Karpas-422 (cell line): ENCODE results near the gene VGLL3. TPM values are rescaled to one million over a fixed set of nuclear protein-coding genes. Genes with fewer than 3 reads are reported as not detected.
"Not testable (repeated sequence)": the region's sequence is repeated elsewhere in the genome, so short reads cannot be mapped to it uniquely, and the experiment has no call there.

ENCODE experiments used
- DNase-seq: peaks from one replicate; pipeline ENCODE4 v3.0.0-alpha.2; 2015
- H2AFZ ChIP-seq: fragments of 200-600 bp; sonication (generic); 2 replicates; pipeline ENCODE4 v1.6.1; 2014; ENCODE audit warnings: antibody characterized with exemption, low read length, mixed read lengths
- H3K27ac ChIP-seq: fragments of 200-600 bp; sonication (generic); 2 replicates; pipeline ENCODE4 v1.5.1; 2014; ENCODE audit warnings: mild to moderate bottlenecking, low read length, moderate library complexity
- H3K27me3 ChIP-seq: fragments of 200-600 bp; sonication (generic); 2 replicates; pipeline ENCODE4 v1.6.1; 2014; ENCODE audit warnings: low read length, mixed read lengths
- H3K36me3 ChIP-seq: fragments of 200-600 bp; sonication (generic); 2 replicates; pipeline ENCODE4 v1.6.1; 2014; ENCODE audit warnings: low read length, mixed read lengths; ENCODE audit not compliant: insufficient read depth
- H3K4me1 ChIP-seq: fragments of 200-600 bp; sonication (generic); 2 replicates; pipeline ENCODE4 v1.6.1; 2014; ENCODE audit warnings: mild to moderate bottlenecking, low read length, mixed read lengths
- H3K4me2 ChIP-seq: fragments of 200-600 bp; sonication (generic); 2 replicates; pipeline ENCODE4 v1.6.1; 2014; ENCODE audit warnings: low read length, low read depth, mild to moderate bottlenecking; ENCODE audit not compliant: poor library complexity, severe bottlenecking
- H3K4me3 ChIP-seq: fragments of 200-600 bp; sonication (generic); 2 replicates; pipeline ENCODE4 v1.5.1; 2014; ENCODE audit warnings: mild to moderate bottlenecking, antibody characterized with exemption, low read length, mixed read lengths
- H3K79me2 ChIP-seq: fragments of 200-600 bp; sonication (generic); 2 replicates; pipeline ENCODE4 v1.6.1; 2014; ENCODE audit warnings: mild to moderate bottlenecking, low read length, mixed read lengths
- H3K9ac ChIP-seq: fragments of 200-600 bp; sonication (generic); 2 replicates; pipeline ENCODE4 v1.6.0; 2014; ENCODE audit warnings: low read length
- H3K9me2 ChIP-seq: fragments of 200-600 bp; sonication (generic), shearing (Covaris generic); replicated peaks from 2 replicates; pipeline ENCODE4 v1.6.0; 2014; ENCODE audit warnings: mild to moderate bottlenecking, low read length, moderate library complexity; ENCODE audit not compliant: insufficient read depth
- H3K9me3 ChIP-seq: fragments of 300-700, 200-600 bp; sonication (generic); 2 replicates; pipeline ENCODE4 v1.6.1; 2014; ENCODE audit warnings: low read length, mixed read lengths
- H4K20me1 ChIP-seq: fragments of 200-600 bp; sonication (generic); 2 replicates; pipeline ENCODE4 v1.6.1; 2014; ENCODE audit warnings: mild to moderate bottlenecking, antibody characterized with exemption, low read length, low read depth; ENCODE audit not compliant: insufficient read depth
- total RNA-seq: library from RNA; depleted of rRNA; stranded (reverse); fragments of >200 nt; shearing (Covaris generic); gene quantifications from 2 replicates; pipeline ENCODE4 v1.2.3, GENCODE V29; 2014; ENCODE audit warnings: low replicate concordance; rRNA removed

The VGLL3 gene
- total RNA-seq, result not detected in 2 replicates

DNA sequence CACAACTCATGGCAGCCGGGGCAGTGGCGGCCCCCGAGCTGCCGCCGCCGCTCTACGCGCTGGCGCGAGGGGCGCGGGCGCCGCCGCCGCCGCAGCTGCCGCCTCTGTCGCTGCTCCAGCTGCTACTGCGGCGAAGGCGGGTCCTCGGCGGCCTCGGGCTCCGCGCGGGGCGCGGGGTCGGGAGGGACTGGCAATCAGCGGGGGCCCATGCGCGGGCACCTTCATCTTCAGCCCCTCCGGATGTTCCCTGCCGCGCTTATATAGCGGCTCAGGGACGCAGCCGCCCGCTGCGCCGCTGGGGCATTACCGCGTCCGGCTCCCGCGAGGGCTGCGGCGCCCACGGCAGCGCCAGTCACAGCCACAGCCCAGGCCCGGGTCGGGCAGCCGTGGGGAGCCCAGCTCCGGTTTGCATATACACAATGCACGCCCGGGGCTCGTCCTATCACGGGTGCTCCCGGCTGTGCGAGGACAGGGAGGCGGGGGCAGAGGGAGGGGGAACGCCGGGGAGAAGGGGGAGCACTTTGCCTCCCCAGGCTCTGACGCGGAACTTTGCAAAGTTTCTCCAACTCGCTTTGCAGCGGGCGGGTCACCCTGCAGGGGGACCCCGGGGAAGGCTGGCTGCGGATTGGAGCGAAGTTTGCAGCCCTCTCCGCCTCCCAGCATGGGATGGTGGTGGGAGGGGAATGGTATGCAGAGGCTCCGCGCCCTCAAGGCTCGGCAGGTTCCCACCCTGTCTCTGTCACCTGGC lies at the start of gene VGLL3:
TSS of gene VGLL3 (minus strand) at position 416 of the 748 bp plus-strand sequence. CDS start at position 10, 406 bp downstream.
- no peaks in the 10 kb centered on the region for H3K4me1 ChIP-seq
- H3K4me3 ChIP-seq, result no peak within 1 kb of the TSS
- no peak within 1 kb of the TSS for H3K4me2 ChIP-seq
- H3K79me2 ChIP-seq, result no peaks in the 10 kb centered on the region
- H4K20me1 ChIP-seq, result no peaks in the 10 kb centered on the region
- H3K27me3 ChIP-seq, result no peaks in the 10 kb centered on the region
- no peaks in the 10 kb centered on the region for H3K9me3 ChIP-seq
- H3K9ac ChIP-seq, result no peak within 1 kb of the TSS
- no peak within 1 kb of the TSS for H2AFZ ChIP-seq
- no peaks in the 10 kb centered on the region for H3K9me2 ChIP-seq
- no peaks in the 10 kb centered on the region for H3K36me3 ChIP-seq
- no peak within 1 kb of the TSS for H3K27ac ChIP-seq
- no peak for DNase-seq

DNA sequence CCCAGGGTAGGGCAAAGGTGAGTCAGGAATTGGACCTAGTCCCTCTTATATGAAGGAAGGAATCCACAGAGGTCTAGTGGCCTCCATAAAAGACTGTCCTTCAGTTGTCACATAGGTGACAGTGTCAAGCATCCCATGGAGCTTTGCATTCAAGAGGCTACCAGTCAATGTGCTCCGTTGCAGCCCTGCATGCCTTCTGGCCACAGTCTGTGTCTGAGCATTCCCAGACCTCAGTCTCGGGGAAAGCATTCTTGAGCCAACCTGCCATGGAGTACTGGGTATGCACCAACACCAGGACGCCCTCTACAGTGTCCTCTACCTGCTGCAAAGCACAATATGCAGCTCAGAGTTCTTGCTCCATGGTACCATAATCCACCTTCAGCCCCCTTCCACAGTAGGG lies 46.7 kb upstream of the VGLL3 start:
- H3K9ac ChIP-seq, result no peak overlapping the region
- no peaks in the 10 kb centered on the region; the same call in 1 of the 2 replicates for H3K9me3 ChIP-seq
- no peaks in the 10 kb centered on the region for H3K36me3 ChIP-seq
- H3K4me3 ChIP-seq, result no peak overlapping the region
- no peak overlapping the region for H3K4me2 ChIP-seq
- H3K9me2 ChIP-seq, result 0 out of 2 replicates have a peak, but pooled peaks cover 5% of the 10 kb centered on the region
- DNase-seq, result no peak
- no peaks in the 10 kb centered on the region for H4K20me1 ChIP-seq
- H2AFZ ChIP-seq, result no peak overlapping the region
- no peak overlapping the region for H3K27ac ChIP-seq
- no peaks in the 10 kb centered on the region for H3K4me1 ChIP-seq
- H3K79me2 ChIP-seq, result no peaks in the 10 kb centered on the region
- no peaks in the 10 kb centered on the region for H3K27me3 ChIP-seq

DNA sequence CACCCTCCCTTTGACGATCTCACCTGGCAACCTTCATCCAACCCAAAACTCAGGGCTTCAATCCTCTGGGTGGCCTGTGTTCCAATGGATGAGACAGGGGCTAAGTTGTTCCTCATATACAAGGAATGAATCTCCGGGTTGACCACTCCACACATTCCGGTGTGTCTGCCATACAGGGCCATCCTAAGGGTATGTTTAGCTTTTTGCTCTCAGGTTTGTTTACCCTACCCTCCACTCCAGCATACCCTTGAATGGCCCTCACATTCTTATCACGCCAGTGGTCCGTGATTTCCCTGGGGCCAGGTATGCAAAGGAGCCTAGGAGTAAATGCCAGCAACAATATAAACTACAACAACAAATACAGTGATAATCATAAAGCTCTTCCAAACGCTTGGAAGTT lies 45.7 kb upstream of the VGLL3 start:
- no peak overlapping the region for H3K4me2 ChIP-seq
- no peaks in the 10 kb centered on the region for H3K79me2 ChIP-seq
- H3K27me3 ChIP-seq, result no peaks in the 10 kb centered on the region
- H3K9me2 ChIP-seq, result 0 out of 2 replicates have a peak, but pooled peaks cover 5% of the 10 kb centered on the region
- H3K4me3 ChIP-seq, result no peak overlapping the region
- no peak overlapping the region for H3K27ac ChIP-seq
- no peaks in the 10 kb centered on the region for H3K4me1 ChIP-seq
- no peaks in the 10 kb centered on the region for H4K20me1 ChIP-seq
- no peaks in the 10 kb centered on the region; the same call in 1 of the 2 replicates for H3K9me3 ChIP-seq
- DNase-seq, result no peak
- no peaks in the 10 kb centered on the region for H3K36me3 ChIP-seq
- H2AFZ ChIP-seq, result no peak overlapping the region
- no peak overlapping the region for H3K9ac ChIP-seq

DNA sequence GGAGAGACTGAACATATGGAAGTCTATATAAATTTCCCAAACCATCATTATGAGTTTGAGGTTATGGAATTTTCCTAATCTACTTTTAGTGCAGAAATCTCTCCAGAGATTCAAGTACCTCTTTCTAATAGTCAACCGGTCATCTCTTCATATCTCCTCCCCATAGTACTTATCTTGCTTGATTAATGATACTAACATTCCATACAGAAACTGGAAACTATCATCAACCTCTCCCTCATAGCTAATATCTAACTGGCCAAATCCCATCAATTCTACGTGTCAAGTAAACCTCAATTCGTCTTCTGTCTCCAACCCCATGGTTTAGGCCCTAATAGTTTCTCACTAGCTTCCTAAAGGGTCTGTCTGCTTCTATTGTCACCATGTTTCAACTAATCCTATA lies 44.4 kb upstream of the VGLL3 start:
- Histone ChIP-seq H3K36me3 (no peaks in the 10 kb centered on the region), H3K4me3 (no peak overlapping the region), H3K9me2 (0 out of 2 replicates have a peak, but pooled peaks cover 5% of the 10 kb centered on the region)

DNA sequence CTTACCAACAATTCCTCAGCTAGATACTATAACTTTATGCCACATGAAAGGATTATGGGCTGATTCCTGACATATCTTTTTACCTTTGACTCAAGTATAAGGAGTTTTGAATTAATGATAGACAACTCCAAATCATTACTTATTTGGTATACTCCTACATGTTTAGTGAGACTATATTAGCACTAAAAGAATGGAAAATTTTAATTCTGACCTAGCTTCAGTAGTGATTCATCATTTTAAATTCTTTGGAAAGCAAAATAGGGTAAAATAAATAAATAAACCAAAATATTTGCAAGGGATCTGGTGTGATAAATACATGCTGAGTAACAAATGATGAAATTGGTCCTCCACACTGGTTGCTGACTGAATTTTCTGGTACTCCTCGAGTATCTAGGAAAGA lies 42.3 kb upstream of the VGLL3 start:
- Histone ChIP-seq H3K4me3 (no peak overlapping the region), H3K4me1 (no peaks in the 10 kb centered on the region), H4K20me1 (no peaks in the 10 kb centered on the region), H3K27ac (no peak overlapping the region), H2AFZ (no peak overlapping the region), H3K36me3 (no peaks in the 10 kb centered on the region), H3K9me2 (no peaks in the 10 kb centered on the region), H3K9ac (no peak overlapping the region), H3K79me2 (no peaks in the 10 kb centered on the region), H3K4me2 (no peak overlapping the region), H3K9me3 (no peaks in the 10 kb centered on the region), H3K27me3 (no peaks in the 10 kb centered on the region)
- DNase-seq, result no peak

More for the DNA sequence above, 44.4 kb upstream of the VGLL3 start:
- DNase-seq, result no peak
- H3K4me1 ChIP-seq, result no peaks in the 10 kb centered on the region
- no peaks in the 10 kb centered on the region; the same call in 1 of the 2 replicates for H3K9me3 ChIP-seq
- no peak overlapping the region for H3K9ac ChIP-seq
- H4K20me1 ChIP-seq, result no peaks in the 10 kb centered on the region
- H3K27ac ChIP-seq, result no peak overlapping the region
- H2AFZ ChIP-seq, result no peak overlapping the region
- H3K79me2 ChIP-seq, result no peaks in the 10 kb centered on the region
- H3K4me2 ChIP-seq, result no peak overlapping the region
- no peaks in the 10 kb centered on the region for H3K27me3 ChIP-seq

- Histone ChIP-seq H3K9me2 (0 out of 2 replicates have a peak, but pooled peaks cover 4% of the 10 kb centered on the region), H3K27me3 (no peaks in the 10 kb centered on the region), H3K4me3 (no peak overlapping the region), H3K4me2 (no peak overlapping the region), H3K9ac (no peak overlapping the region), H3K27ac (no peak overlapping the region), H3K4me1 (no peaks in the 10 kb centered on the region), H3K36me3 (no peaks in the 10 kb centered on the region), H3K9me3 (no peaks in the 10 kb centered on the region), H3K79me2 (no peaks in the 10 kb centered on the region), H4K20me1 (no peaks in the 10 kb centered on the region), H2AFZ (no peak overlapping the region)
- DNase-seq, result no peak
These were observed 35.0 kb upstream of the VGLL3 start for GRCh38 chr3:87025661-87026645.

DNA sequence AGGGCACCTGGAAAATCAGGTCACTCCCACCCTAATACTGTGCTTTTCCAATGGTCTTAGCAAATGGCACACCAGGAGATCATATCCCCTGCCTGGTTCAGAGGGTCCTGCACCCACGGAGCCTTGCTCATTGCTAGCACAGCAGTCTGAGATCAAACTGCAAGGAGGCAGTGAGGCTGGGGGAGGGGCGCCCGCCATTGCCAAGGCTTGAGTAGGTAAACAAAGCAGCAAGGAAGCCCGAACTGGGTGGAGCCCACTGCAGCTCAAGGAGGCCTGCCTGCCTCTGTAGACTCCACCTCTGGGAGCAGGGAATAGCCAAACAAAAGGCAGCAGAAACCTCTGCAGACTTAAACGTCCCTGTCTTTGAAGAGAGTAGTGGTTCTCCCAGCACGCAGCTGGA lies 26.4 kb upstream of the VGLL3 start:
- not testable (repeated sequence) for H3K9ac ChIP-seq, H3K27ac ChIP-seq, H3K4me1 ChIP-seq, H3K4me3 ChIP-seq, H3K4me2 ChIP-seq, H3K36me3 ChIP-seq, H3K9me2 ChIP-seq, H3K27me3 ChIP-seq, DNase-seq, H4K20me1 ChIP-seq, H2AFZ ChIP-seq, H3K9me3 ChIP-seq, H3K79me2 ChIP-seq

GRCh38 chr3:87009271-87009670 lies 18.3 kb upstream of the VGLL3 start:
- H2AFZ ChIP-seq, result no peak overlapping the region
- H3K27me3 ChIP-seq, result no peaks in the 10 kb centered on the region
- no peaks in the 10 kb centered on the region for H3K36me3 ChIP-seq
- no peaks in the 10 kb centered on the region; the same call in 1 of the 2 replicates for H3K9me3 ChIP-seq
- no peaks in the 10 kb centered on the region for H4K20me1 ChIP-seq
- H3K79me2 ChIP-seq, result no peaks in the 10 kb centered on the region
- DNase-seq, result no peak
- H3K4me2 ChIP-seq, result no peak overlapping the region
- no peak overlapping the region for H3K9ac ChIP-seq
- H3K4me3 ChIP-seq, result no peak overlapping the region
- H3K9me2 ChIP-seq, result 0 out of 2 replicates have a peak, but pooled peaks cover 5% of the 10 kb centered on the region
- H3K4me1 ChIP-seq, result no peaks in the 10 kb centered on the region
- no peak overlapping the region for H3K27ac ChIP-seq
